Measurements from ENCODE around the gene CAMSAP2. TPM values are rescaled to one million over a fixed set of nuclear protein-coding genes. Genes with fewer than 3 reads are reported as not detected.
A peak's percentile ranks its signal among the peaks of the same experiment; 100 is the strongest.

Gene CAMSAP2
- total RNA-seq, 6 donors from 2014 or later: 19.9 to 45.1 (median 28.0) TPM

GRCh38 chr1:200836213-200836612 is 97.5 kb downstream of the CAMSAP2 start:
- WGBS, 2 donors: 95 to 100% methylated on average over 3 of the region's 3 CpGs

GRCh38 chr1:200837931-200838571 is 99.4 kb downstream of the CAMSAP2 start:
- Histone ChIP-seq H3K36me3 (peaks cover 0 to 20% (median 4%) of the 10 kb centered on the region in 4 donors), H3K27me3 (no peaks in the 10 kb centered on the region), H3K9me3 (no peaks in the 10 kb centered on the region), H3K27ac (no peak overlapping the region), H3K4me3 (no peak overlapping the region), H3K4me1 (no peaks in the 10 kb centered on the region)
- no peak for ATAC-seq (ENCODE audit: low FRiP score in 2 of 2)
- DNase-seq: no peak
- TF ChIP-seq EP300 (IDR thresholded peaks at IDR 0.05) (no peak), CTCF (IDR thresholded peaks at IDR 0.05) (peak in 3 of 6 experiments; percentile 13 to 36 (median 26))
- 43 to 47% methylated on average over 2 of the region's 2 CpGs for WGBS, 2 donors

More at GRCh38 chr1:200836213-200836612, 97.5 kb downstream of the CAMSAP2 start:
- Histone ChIP-seq H3K9me3 (no peaks in the 10 kb centered on the region), H3K27me3 (no peaks in the 10 kb centered on the region), H3K4me3 (no peak overlapping the region), H3K27ac (no peak overlapping the region), H3K4me1 (no peaks in the 10 kb centered on the region), H3K36me3 (peaks cover 0 to 14% (median 0%) of the 10 kb centered on the region in 4 donors)
- no peak for DNase-seq
- no peak for ATAC-seq (ENCODE audit: low FRiP score in 2 of 2)
- no peak for TF ChIP-seq POLR2A (IDR thresholded peaks at IDR 0.05)
- TF ChIP-seq POLR2AphosphoS5 (IDR thresholded peaks at IDR 0.05): no peak
- no peak for TF ChIP-seq EP300 (IDR thresholded peaks at IDR 0.05)
- no peak for TF ChIP-seq CTCF (IDR thresholded peaks at IDR 0.05)

DNA sequence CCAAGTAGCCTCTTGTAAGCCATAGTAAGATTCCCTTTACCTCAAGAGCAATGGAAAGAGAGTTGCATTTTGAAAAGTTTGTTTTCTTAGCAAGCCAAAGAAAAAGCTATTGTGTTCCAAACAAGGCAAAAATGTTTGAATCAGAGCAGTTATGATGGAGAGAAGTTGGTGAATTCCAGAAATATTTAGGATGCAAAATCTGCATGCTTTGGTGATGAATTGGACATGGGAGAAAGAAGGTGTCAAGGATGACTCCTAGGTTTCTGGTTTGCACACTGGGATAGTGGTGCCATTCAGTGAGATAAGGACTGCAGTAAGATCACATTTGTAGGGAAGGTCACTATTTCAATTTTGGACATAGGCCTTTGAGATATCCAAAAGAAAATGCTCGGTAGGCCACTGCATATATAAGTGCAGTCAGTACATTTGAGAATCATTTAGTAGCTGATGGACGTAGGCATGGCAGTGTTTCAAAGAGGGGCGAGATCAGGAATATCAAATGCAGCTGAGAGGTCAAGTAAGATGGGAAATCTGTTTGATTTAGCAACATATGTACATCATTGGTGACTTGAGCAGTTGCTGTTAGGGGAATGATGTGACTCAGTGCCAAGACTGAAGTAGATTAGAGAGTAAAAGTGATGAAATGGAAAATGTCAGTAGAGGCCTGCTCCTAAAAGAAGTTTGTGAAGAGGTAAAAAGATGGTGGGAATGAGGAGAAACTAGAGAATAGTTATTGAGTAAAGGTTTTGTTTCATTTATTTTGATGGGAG is 100.2 kb downstream of the CAMSAP2 start:
- no peak for TF ChIP-seq POLR2AphosphoS5 (IDR thresholded peaks at IDR 0.05)
- no peak for TF ChIP-seq EP300 (IDR thresholded peaks at IDR 0.05)
- TF ChIP-seq POLR2A (IDR thresholded peaks at IDR 0.05): no peak
- TF ChIP-seq CTCF (IDR thresholded peaks at IDR 0.05): no peak
- Histone ChIP-seq H3K4me3 (no peak overlapping the region), H3K4me1 (no peaks in the 10 kb centered on the region), H3K27ac (no peak overlapping the region), H3K36me3 (peaks cover 0 to 26% (median 4%) of the 10 kb centered on the region in 4 donors), H3K9me3 (no peaks in the 10 kb centered on the region), H3K27me3 (no peaks in the 10 kb centered on the region)
- DNase-seq: no peak
- ATAC-seq (ENCODE audit: low FRiP score in 2 of 2): no peak
- 78 to 81% methylated on average over 3 of the region's 3 CpGs for WGBS, 2 donors

GRCh38 chr1:200845360-200845759 is 106.7 kb downstream of the CAMSAP2 start:
- H3K4me1 ChIP-seq: no peaks in the 10 kb centered on the region
- DNase-seq (no peak), ATAC-seq (ENCODE audit: low FRiP score in 2 of 2) (no peak)
- TF ChIP-seq POLR2AphosphoS5 (IDR thresholded peaks at IDR 0.05) (no peak), EP300 (IDR thresholded peaks at IDR 0.05) (no peak), POLR2A (IDR thresholded peaks at IDR 0.05) (no peak), CTCF (IDR thresholded peaks at IDR 0.05) (no peak)
- no peak overlapping the region for H3K4me3 ChIP-seq
- H3K9me3 ChIP-seq: no peaks in the 10 kb centered on the region
- H3K27ac ChIP-seq: no peak overlapping the region
- 84 to 85% methylated on average over 4 of the region's 4 CpGs for WGBS, 2 donors
- peaks cover 11 to 74% (median 27%) of the 10 kb centered on the region in 4 donors for H3K36me3 ChIP-seq
- H3K27me3 ChIP-seq: no peaks in the 10 kb centered on the region

Data from upper lobe of left lung (tissue), 6 donors.